K562 (cell line): Measurements from ENCODE around the gene MYMX. TPM values are rescaled to one million over a fixed set of nuclear protein-coding genes. Genes with fewer than 3 reads are reported as not detected.

Experiments
- ATF4 ChIP-seq: fragments of 450-650 bp; formaldehyde crosslinking; IDR thresholded peaks from 2 replicates; pipeline ENCODE4 v1.4.0; 2022; ENCODE audit warnings: mild to moderate bottlenecking, moderate library complexity
- C11orf30 ChIP-seq: fragments of 450-650 bp; IDR thresholded peaks from 2 replicates; pipeline ENCODE4 v1.6.1; 2016; ENCODE audit warnings: low read depth, mild to moderate bottlenecking
- ELF2 ChIP-seq: fragments of 250-450 bp; sonication (Bioruptor Pico); IDR thresholded peaks from 2 replicates; pipeline ENCODE4 v1.5.0; 2021; ENCODE audit warnings: mild to moderate bottlenecking
- GTF2E2 ChIP-seq: fragments of 200-800 bp; sonication (Bioruptor generic); IDR thresholded peaks from 2 replicates; pipeline ENCODE4 v1.6.1; 2016; ENCODE audit warnings: missing genetic modification characterization, missing compliant biosample characterization
- NELFE ChIP-seq: IDR thresholded peaks from 2 replicates; pipeline ENCODE4 v1.6.1; 2011; ENCODE audit warnings: mild to moderate bottlenecking; ENCODE audit not compliant: insufficient read depth, insufficient read length
- RFX1 ChIP-seq: fragments of 450-650 bp; IDR thresholded peaks from 2 replicates; pipeline ENCODE4 v1.6.1; 2016; ENCODE audit warnings: mild to moderate bottlenecking, moderate library complexity
- ZBTB1 ChIP-seq: sonication (generic); formaldehyde crosslinking; IDR thresholded peaks from 2 replicates; pipeline ENCODE4 v1.8.1; 2023; ENCODE audit warnings: missing genetic modification reagents, low read depth, mild to moderate bottlenecking, borderline replicate concordance
- ZC3H4 ChIP-seq: sonication (generic); formaldehyde crosslinking; IDR thresholded peaks from 2 replicates; pipeline ENCODE4 v1.9.0; 2021; ENCODE audit warnings: missing genetic modification reagents, borderline replicate concordance
- ZC3H8 ChIP-seq: fragments of 450-650 bp; IDR thresholded peaks from 2 replicates; pipeline ENCODE4 v1.6.1; 2017
- ZNF740 ChIP-seq, 3 experiments: fragments of 200-800 bp in 1 of 3; sonication (Bioruptor generic) in 1 of 3; sonication (generic) in 1 of 3; formaldehyde crosslinking in 1 of 3; IDR thresholded peaks; 2 replicates each; pipeline versions ENCODE4 v1.6.1 to v1.8.0; 2016 to 2022; ENCODE audit warnings: mild to moderate bottlenecking in 2 of 3, missing compliant biosample characterization in 2 of 3, missing genetic modification characterization in 2 of 3, missing genetic modification reagents in 1 of 3
- polyA plus RNA-seq, 8 experiments: library from polyadenylated mRNA; depleted of rRNA in 4 of 8; stranded (reverse) in 5 of 8; unstranded in 3 of 8; fragments of >200 nt; fragmentation: Nextera tagmentation in 2 of 8; fragmentation: Illumina TruSeq in 1 of 8; extraction: Ambion mirVana in 2 of 8; extraction: Trizol in 1 of 8; gene quantifications; 2 replicates each; pipeline versions ENCODE4 v1.2.1 to v1.2.3, GENCODE V29; 2011 to 2014; ENCODE audit warnings: inconsistent platforms in 1 of 8, missing spikeins in 1 of 8
- total RNA-seq, 7 experiments: library from RNA; depleted of rRNA in 6 of 7; stranded (reverse); fragments of >200 nt in 6 of 7; fragmentation: Illumina TruSeq in 2 of 7; extraction: Trizol in 2 of 7; gene quantifications; 2 replicates each; pipeline versions ENCODE4 v1.2.1 to v1.2.3, GENCODE V29; 2011 to 2021; ENCODE audit warnings: low replicate concordance in 1 of 7
- TF ChIP-seq, protein P1 (sequence below), 2 experiments: fragments of 450-650 bp; IDR thresholded peaks; 2 replicates each; pipeline ENCODE4 v1.6.1; 2016; ENCODE audit warnings: mild to moderate bottlenecking in 2 of 2, borderline replicate concordance in 1 of 2, low read depth in 1 of 2, moderate library complexity in 1 of 2
- TF ChIP-seq, protein P2 (sequence below), 3 experiments: IDR thresholded peaks in 2 of 3; conservative IDR thresholded peaks in 1 of 3; 2 replicates each; pipeline ENCODE4 v1.5.1; 2011 to 2012; ENCODE audit warnings: low read length in 3 of 3, mild to moderate bottlenecking in 3 of 3, control low read depth in 2 of 3, improper control_type of control experiment in 1 of 3, inconsistent platforms in 1 of 3, low read depth in 1 of 3, mixed read lengths in 1 of 3, moderate library complexity in 1 of 3; ENCODE audit not compliant: insufficient read depth in 2 of 3

The MYMX gene
- total and polyA plus RNA-seq, 9 of the 15 experiments (the other 6 are each of a cell fraction or from before 2014, with no cell fraction given), result 0.12 TPM; not detected in 8

- TF ChIP-seq RFX1 (peak; percentile 86), GTF2E2 (tag) (no peak), C11orf30 (no peak), ZBTB1 (CRISPR knock-in tag) (0 out of 2 replicates have a peak, but pooled peaks have one; percentile 54), ZNF740 (CRISPR knock-in tag; IDR thresholded peaks at IDR 0.05) (no peak), ZNF740 (tag; IDR thresholded peaks at IDR 0.05) (no peak), ELF2 (no peak), ZC3H8 (no peak), ZC3H4 (CRISPR knock-in tag) (no peak), ATF4 (CRISPR knock-in tag) (no peak), NELFE (no peak)
- TF ChIP-seq, protein P1, sequence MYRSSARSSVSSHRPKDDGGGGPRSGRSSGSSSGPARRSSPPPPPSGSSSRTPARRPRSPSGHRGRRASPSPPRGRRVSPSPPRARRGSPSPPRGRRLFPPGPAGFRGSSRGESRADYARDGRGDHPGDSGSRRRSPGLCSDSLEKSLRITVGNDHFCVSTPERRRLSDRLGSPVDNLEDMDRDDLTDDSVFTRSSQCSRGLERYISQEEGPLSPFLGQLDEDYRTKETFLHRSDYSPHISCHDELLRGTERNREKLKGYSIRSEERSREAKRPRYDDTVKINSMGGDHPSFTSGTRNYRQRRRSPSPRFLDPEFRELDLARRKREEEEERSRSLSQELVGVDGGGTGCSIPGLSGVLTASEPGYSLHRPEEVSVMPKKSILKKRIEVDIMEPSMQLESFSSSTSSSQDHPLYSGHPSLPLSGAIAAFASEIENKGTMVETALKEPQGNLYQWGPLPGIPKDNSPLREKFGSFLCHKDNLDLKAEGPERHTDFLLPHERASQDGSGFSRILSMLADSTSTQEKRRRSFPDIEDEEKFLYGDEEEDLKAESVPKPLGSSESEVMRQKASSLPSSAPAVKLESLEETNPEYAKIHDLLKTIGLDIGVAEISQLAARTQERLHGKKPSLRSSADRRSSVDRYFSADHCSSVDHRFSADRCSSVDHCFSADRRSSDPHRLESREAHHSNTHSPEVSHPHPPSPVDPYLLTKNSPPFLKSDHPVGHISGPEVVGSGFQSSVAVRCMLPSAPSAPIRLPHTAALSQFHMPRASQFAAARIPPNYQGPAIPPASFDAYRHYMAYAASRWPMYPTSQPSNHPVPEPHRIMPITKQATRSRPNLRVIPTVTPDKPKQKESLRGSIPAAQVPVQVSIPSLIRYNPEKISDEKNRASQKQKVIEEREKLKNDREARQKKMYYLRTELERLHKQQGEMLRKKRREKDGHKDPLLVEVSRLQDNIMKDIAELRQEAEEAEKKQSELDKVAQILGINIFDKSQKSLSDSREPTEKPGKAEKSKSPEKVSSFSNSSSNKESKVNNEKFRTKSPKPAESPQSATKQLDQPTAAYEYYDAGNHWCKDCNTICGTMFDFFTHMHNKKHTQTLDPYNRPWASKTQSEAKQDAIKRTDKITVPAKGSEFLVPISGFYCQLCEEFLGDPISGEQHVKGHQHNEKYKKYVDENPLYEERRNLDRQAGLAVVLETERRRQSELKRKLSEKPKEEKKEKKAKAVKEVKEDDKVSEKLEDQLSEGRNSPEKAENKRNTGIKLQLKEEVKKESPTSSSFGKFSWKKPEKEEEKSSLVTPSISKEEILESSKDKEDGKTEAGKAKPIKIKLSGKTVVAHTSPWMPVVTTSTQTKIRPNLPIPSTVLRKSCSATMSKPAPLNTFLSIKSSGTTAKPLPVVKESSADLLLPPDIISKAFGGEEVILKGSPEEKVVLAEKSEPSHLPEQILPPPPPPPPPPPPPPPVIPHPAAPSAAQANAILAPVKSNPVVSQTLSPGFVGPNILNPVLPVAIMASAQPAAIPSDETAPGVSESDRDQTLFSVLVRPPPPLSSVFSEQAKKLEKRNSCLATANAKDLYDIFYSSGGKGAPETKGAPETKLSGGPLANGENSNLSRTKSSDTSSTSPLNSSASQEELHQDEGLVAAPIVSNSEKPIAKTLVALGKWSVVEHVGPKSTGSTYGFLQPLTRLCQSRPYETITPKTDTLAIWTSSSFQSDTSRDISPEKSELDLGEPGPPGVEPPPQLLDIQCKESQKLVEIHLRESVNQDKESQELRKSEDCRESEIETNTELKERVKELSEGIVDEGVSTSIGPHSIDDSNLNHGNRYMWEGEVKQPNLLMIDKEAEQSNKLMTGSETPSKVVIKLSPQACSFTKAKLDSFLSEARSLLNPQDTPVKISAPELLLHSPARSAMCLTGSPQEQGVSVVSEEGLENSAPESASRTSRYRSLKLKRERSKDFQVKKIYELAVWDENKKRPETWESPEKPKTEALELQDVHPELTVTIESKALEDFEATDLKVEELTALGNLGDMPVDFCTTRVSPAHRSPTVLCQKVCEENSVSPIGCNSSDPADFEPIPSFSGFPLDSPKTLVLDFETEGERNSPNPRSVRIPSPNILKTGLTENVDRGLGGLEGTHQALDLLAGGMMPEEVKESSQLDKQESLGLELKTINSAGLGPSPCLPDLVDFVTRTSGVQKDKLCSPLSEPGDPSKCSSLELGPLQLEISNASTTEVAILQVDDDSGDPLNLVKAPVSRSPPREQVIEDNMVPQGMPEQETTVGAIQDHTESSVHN (IDR thresholded peaks at IDR 0.05; ENCODE audit: borderline replicate concordance in 1 of 2, low read depth in 1 of 2), result no peak
- TF ChIP-seq, protein P2, sequence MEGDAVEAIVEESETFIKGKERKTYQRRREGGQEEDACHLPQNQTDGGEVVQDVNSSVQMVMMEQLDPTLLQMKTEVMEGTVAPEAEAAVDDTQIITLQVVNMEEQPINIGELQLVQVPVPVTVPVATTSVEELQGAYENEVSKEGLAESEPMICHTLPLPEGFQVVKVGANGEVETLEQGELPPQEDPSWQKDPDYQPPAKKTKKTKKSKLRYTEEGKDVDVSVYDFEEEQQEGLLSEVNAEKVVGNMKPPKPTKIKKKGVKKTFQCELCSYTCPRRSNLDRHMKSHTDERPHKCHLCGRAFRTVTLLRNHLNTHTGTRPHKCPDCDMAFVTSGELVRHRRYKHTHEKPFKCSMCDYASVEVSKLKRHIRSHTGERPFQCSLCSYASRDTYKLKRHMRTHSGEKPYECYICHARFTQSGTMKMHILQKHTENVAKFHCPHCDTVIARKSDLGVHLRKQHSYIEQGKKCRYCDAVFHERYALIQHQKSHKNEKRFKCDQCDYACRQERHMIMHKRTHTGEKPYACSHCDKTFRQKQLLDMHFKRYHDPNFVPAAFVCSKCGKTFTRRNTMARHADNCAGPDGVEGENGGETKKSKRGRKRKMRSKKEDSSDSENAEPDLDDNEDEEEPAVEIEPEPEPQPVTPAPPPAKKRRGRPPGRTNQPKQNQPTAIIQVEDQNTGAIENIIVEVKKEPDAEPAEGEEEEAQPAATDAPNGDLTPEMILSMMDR (IDR thresholded peaks at IDR 0.05 in 2 of 3, conservative IDR thresholded peaks at IDR 0.05 in 1 of 3; ENCODE audit: insufficient read depth in 2 of 3, low read depth in 1 of 3, low read length in 3 of 3), result peak in 1 of 3 experiments; percentile 11; a peak in 1 of 6 replicates
Measured at GRCh38 chr6:44227148-44227793, 10.5 kb downstream of the MYMX start (continued).
